Ishikawa (cell line): ENCODE results near the gene SLC22A14.

Source experiments
- CREB1 ChIP-seq: IDR thresholded peaks from 2 replicates; pipeline ENCODE4 v1.6.1; 2012; ENCODE audit warnings: low read depth
- EGR1 ChIP-seq: IDR thresholded peaks from 2 replicates; pipeline ENCODE4 v1.6.1; 2012
- TAF1 ChIP-seq: IDR thresholded peaks from 2 replicates; pipeline ENCODE4 v1.6.1; 2012; ENCODE audit warnings: low read depth, mild to moderate bottlenecking
- TF ChIP-seq, protein P1 (sequence below): IDR thresholded peaks from 2 replicates; pipeline ENCODE4 v1.6.1; 2012; ENCODE audit warnings: low read depth, mild to moderate bottlenecking

DNA sequence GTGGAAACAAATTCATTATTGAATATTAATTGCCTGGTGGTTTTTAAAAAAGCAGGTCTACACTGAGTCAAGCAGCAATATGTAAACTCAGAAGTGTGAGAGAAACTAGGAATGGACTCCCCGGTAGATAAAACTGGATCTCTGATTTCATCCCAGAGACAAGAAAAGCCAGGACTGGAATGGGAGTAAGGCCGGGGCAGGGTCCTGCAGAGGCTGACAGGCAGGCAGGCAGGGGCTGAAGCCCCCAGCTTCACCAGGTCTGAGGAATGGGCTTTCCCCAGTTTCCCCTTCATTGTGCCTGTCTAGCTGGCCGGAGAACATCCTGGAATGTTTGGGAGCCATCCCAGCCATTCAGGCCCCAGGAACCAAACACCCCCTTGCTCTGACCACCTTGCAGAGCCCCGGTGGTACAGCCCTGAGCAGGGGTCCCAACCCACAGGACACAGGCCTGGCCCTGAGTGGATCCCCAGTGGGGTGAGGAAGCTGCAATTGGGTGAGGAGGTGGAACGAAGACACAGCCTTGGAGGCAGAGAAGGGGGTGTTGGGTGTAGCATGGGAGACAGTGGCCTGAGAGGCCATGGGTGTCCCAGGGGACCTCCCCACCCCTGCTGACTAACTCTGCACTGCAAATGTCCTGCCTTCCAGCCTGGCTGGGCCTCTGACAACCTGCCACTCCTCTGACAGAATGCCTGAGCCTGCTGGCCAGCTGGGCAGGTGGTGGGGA is 32.8 kb downstream of the SLC22A14 start:
- TF ChIP-seq TAF1, result no peak
- TF ChIP-seq EGR1, result no peak
- no peak for TF ChIP-seq CREB1
- TF ChIP-seq, protein P1, sequence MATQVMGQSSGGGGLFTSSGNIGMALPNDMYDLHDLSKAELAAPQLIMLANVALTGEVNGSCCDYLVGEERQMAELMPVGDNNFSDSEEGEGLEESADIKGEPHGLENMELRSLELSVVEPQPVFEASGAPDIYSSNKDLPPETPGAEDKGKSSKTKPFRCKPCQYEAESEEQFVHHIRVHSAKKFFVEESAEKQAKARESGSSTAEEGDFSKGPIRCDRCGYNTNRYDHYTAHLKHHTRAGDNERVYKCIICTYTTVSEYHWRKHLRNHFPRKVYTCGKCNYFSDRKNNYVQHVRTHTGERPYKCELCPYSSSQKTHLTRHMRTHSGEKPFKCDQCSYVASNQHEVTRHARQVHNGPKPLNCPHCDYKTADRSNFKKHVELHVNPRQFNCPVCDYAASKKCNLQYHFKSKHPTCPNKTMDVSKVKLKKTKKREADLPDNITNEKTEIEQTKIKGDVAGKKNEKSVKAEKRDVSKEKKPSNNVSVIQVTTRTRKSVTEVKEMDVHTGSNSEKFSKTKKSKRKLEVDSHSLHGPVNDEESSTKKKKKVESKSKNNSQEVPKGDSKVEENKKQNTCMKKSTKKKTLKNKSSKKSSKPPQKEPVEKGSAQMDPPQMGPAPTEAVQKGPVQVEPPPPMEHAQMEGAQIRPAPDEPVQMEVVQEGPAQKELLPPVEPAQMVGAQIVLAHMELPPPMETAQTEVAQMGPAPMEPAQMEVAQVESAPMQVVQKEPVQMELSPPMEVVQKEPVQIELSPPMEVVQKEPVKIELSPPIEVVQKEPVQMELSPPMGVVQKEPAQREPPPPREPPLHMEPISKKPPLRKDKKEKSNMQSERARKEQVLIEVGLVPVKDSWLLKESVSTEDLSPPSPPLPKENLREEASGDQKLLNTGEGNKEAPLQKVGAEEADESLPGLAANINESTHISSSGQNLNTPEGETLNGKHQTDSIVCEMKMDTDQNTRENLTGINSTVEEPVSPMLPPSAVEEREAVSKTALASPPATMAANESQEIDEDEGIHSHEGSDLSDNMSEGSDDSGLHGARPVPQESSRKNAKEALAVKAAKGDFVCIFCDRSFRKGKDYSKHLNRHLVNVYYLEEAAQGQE, result no peak
